HG02852 (cell line): ENCODE measurements around the gene MKRN1.
"Not testable (repeated sequence)": the region's sequence is repeated elsewhere in the genome, so short reads cannot be mapped to it uniquely, and the experiment has no call there.

Experiments
- ATAC-seq: cut with Tn5 transposase; IDR thresholded peaks from one replicate; pipeline ENCODE4 v1.9.1; 2021; ENCODE audit warnings: mild to moderate bottlenecking, moderate library complexity; ENCODE audit not compliant: unreplicated experiment

Gene MKRN1

GRCh38 chr7:140485500-140486265, 6.4 kb upstream of the MKRN1 start:
- no peak for ATAC-seq

- ATAC-seq: no peak
These were observed 5.7 kb upstream of the MKRN1 start for GRCh38 chr7:140484951-140485499.

- no peak for ATAC-seq
These were observed 5.2 kb upstream of the MKRN1 start for GRCh38 chr7:140484479-140484878.

GRCh38 chr7:140479739-140480084, 407 bp upstream of the MKRN1 start:
- no peak for ATAC-seq

- peak; percentile 15 for ATAC-seq
These were observed 851 bp downstream of the MKRN1 start for GRCh38 chr7:140478246-140479061.

GRCh38 chr7:140476698-140477261, 2.5 kb downstream of the MKRN1 start:
- ATAC-seq: no peak

- ATAC-seq: no peak
These were observed 3.5 kb downstream of the MKRN1 start for GRCh38 chr7:140475747-140476333.

- no peak for ATAC-seq
These were observed 16.2 kb downstream of the MKRN1 start for GRCh38 chr7:140463111-140463510.

- ATAC-seq: no peak
These were observed 20.4 kb downstream of the MKRN1 start for GRCh38 chr7:140458916-140459315.

GRCh38 chr7:140458201-140458600, 21.1 kb downstream of the MKRN1 start:
- no peak for ATAC-seq

- no peak for ATAC-seq
These were observed 22.7 kb downstream of the MKRN1 start for GRCh38 chr7:140456551-140457051.

- no peak for ATAC-seq
These were observed 23.6 kb downstream of the MKRN1 start for GRCh38 chr7:140455743-140456142.

GRCh38 chr7:140454657-140455015, 24.7 kb downstream of the MKRN1 start:
- ATAC-seq: no peak

- not testable (repeated sequence) for ATAC-seq
These were observed 25.3 kb downstream of the MKRN1 start for GRCh38 chr7:140453785-140454656.

GRCh38 chr7:140453273-140453672, 26.0 kb downstream of the MKRN1 start:
- ATAC-seq: no peak

GRCh38 chr7:140451716-140452115, 27.6 kb downstream of the MKRN1 start:
- no peak for ATAC-seq

GRCh38 chr7:140448781-140449480, 30.4 kb downstream of the MKRN1 start:
- no peak for ATAC-seq

- ATAC-seq: no peak
These were observed 31.5 kb downstream of the MKRN1 start for GRCh38 chr7:140447841-140448240.

GRCh38 chr7:140446467-140446866, 32.8 kb downstream of the MKRN1 start:
- no peak for ATAC-seq

- ATAC-seq: no peak
These were observed 37.8 kb downstream of the MKRN1 start for GRCh38 chr7:140441519-140441918.
